GM12801 (cell line): ENCODE measurements around the gene CHRNA4.

Experiments used
- CTCF ChIP-seq: IDR thresholded peaks from one replicate; pipeline ENCODE4 v1.5.1; 2011; ENCODE audit warnings: control low read depth; ENCODE audit not compliant: insufficient read length; ENCODE audit errors: extremely low read depth

Gene CHRNA4

GRCh38 chr20:63387393-63387792 lies 26.2 kb upstream of the CHRNA4 start:
- no peak for TF ChIP-seq CTCF

GRCh38 chr20:63386491-63386890 lies 25.3 kb upstream of the CHRNA4 start:
- TF ChIP-seq CTCF: no peak

GRCh38 chr20:63385819-63386218 lies 24.7 kb upstream of the CHRNA4 start:
- no peak for TF ChIP-seq CTCF

DNA sequence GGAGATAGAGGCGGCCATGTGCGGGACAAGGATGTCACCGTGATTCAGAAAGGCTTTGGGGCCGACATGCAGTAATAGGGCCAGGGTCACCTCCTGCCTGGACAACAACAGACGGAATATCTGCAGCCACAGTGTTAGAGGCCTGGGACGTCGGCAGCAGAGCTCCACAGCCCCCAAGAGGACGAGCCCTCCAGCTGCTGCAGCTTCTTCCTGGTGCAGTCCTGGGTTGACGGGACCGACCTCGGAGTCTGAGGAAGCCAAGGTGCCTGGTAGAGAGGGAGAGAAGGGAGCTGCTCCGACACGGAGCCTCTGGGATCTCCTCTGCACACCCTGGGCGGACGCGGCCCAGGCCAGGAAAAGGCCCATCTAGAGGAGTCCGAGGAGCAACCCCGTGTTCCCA lies 23.2 kb upstream of the CHRNA4 start:
- TF ChIP-seq CTCF: no peak

- TF ChIP-seq CTCF: no peak
Observed at GRCh38 chr20:63383556-63383955, 22.4 kb upstream of the CHRNA4 start.

GRCh38 chr20:63382551-63383300 lies 21.6 kb upstream of the CHRNA4 start:
- TF ChIP-seq CTCF: no peak

DNA sequence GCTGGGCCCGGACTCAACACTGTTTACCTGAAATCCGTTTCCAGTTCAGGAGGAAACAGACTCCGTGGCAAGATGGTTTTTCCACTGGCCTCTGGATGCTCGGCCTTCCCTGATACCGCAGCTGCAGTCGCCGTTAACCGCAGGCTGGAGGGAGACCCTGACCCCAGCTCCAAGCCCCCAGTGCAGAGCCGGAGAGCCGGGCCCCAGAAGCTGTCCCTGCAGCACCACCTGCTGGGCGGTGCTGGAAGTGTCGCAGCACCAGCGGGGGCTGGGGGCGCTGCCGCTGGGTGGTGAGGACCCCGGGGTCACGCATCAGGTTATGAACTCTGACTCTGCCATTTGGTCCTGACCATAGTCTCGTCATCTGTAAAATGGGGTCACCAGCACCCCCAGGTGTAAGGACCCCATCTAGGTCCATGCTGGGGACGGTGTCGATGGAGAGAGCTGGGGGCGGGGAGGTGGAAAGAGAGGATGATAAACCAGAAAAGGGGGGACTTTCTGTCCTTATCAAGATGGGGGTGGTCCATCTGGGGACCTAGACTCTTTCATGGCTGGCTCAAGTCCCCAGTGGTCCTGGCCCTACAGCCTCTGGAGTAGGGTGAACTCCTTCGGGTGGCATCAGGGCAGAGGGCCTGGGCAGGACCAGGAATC lies 20.8 kb upstream of the CHRNA4 start:
- TF ChIP-seq CTCF: no peak
